Left kidney (tissue), 2 donors: Measurements from ENCODE around the gene TBC1D22A. TPM values are rescaled to one million over a fixed set of nuclear protein-coding genes. Genes with fewer than 3 reads are reported as not detected.

ENCODE experiments used
- DNase-seq: peaks from one replicate; pipeline ENCODE4 v3.0.0-alpha.2; 2013
- polyA plus RNA-seq: library from polyadenylated mRNA; unstranded; fragments of 120-200 nt; gene quantifications from one replicate; pipeline ENCODE4 v1.2.1, GENCODE V29; 2013; ENCODE audit not compliant: insufficient read length

TBC1D22A gene
- polyA plus RNA-seq, 1 donor: 15.0 TPM

GRCh38 chr22:46958658-46959057 is 196.2 kb downstream of the TBC1D22A start:
- DNase-seq: no peak

DNA sequence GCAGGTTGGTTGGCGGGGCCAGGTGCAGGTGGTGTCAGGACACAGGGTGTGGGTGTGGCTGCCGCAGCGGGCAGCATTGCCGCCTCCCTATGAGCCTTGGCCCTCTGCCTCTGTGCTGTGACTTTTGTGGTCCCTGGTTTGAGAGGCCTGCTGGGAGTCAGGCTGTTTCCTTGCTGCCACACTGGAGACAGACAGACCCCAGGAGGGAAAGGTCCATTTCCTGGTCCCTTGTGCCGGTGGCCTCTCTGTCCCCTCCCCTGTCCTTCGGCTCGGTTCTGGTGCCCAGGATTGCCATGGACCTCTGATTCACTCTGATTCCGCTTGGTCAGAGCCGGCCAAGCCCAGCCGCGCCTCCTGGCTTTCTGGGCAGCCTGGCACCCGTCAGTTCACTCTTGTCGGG is 196.9 kb downstream of the TBC1D22A start:
- DNase-seq: no peak

GRCh38 chr22:46961591-46962295 is 199.3 kb downstream of the TBC1D22A start:
- no peak for DNase-seq

DNA sequence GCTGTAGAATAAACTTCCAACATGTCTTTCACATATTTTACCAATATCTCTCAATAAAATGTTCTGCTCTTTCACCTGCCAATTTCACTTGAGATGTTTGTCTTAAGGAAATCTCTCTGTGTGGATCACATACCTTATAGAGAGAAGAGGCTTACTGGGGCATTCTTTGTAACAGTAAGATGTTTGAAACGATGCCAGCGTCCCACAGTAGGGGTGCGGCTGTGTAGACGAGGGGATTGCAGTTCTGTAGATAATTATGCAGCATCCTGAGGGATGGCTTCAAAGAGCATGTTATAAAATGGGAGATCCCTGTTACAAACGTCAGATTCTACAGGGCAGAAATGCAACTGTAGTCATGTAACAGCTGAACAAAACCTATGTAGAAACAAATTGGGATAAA is 200.0 kb downstream of the TBC1D22A start:
- no peak for DNase-seq

- DNase-seq: no peak
Measured at GRCh38 chr22:46963672-46964545, 201.5 kb downstream of the TBC1D22A start.

GRCh38 chr22:46964773-46965550 is 202.5 kb downstream of the TBC1D22A start:
- DNase-seq: no peak

GRCh38 chr22:46965555-46966494 is 203.4 kb downstream of the TBC1D22A start:
- no peak for DNase-seq

DNA sequence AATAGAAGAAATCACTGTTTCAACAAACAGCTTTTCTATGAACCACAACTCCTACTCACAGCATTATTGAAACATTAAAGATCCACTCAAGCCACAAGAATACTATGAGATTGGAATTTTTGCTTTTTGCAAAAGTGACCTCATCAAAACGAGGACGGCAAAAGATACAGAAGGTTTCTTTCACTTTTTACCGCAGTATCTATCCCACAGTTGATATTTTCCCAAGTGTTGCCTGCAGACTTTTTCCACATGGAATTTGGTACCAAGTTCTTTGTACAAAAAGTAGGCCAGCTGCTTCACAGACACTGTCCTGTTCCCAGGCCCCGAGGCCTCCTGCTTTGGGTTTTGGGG is 204.0 kb downstream of the TBC1D22A start:
- DNase-seq: no peak

DNA sequence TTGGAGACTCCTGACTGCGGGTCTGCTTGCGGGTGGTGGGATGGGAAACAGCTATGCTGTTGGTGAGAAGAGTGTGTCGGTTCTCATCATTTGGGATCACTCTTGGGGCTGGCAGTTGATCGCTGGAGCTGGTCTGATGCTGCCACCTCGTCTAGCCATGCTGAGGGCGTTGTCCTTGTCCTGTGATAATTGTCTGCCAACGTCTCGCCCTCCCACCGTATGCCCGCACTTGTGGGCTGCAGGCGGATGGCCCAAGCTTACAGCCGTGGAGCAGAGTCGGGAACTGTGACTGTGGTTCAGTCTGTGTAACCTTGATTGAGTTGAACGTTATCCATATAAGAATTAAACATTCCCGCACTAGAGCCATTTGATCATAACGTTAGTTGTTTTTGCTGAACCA is 204.4 kb downstream of the TBC1D22A start:
- DNase-seq: no peak

DNA sequence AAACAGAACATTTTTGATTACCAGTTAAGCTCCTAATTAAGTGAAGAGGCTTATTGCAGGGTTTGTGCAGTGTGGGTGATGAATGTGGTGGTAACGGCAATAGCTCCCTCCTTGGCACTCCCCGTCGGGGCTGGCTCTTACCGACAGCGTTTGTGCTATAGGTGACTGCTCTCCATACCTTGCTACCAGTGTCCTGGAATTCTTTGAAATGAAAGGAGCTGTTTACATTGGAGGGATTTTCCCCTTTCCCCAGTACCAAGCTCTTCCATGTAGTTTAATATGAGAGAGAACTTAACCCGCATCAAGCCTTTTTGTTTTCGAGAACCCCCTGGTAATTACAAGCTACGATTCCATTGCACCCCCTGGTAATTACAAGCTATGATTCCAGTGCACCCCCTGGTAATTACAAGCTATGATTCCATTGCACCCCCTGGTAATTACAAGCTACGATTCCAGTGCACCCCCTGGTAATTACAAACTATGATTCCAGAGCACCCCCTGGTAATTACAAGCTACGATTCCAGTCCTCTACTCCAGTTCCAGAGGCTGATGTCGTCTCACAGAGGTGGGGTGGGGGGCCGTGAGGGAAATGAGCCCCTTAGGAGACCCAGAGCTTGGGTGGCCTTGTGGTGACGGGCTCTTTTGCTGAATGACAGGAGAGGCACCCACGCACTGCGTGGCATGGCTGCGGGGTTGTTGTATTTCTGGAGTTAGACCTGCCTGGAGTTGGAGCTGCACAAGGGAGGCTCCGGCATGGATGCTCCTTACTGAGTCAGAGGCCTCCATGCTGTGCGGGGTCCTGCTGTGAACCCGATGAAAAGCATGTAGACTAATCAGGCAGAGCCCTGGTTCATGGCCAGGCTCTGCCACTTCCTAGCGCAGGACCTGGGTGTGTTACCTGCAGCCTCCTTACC is 205.3 kb downstream of the TBC1D22A start:
- no peak for DNase-seq

GRCh38 chr22:46968359-46968740 is 205.9 kb downstream of the TBC1D22A start:
- DNase-seq: no peak

DNA sequence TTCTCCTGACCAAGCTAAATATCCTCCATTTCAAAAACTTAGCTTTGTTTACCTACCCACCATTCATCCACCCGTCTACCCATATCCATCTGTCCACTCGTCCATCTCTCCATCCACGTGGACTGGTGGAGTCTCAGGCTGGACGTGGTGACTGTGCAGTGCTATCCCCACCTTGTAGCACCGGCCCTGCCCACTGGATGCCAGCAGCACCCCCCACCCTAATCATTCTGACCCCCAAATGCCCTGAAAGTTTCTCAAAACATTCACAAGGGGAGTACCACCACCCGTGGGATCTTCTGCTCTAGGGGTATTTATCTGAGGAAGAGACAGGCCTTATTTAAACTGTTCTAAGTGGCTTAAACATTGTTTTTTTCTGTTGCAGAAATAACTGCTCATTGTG is 206.4 kb downstream of the TBC1D22A start:
- no peak for DNase-seq

DNA sequence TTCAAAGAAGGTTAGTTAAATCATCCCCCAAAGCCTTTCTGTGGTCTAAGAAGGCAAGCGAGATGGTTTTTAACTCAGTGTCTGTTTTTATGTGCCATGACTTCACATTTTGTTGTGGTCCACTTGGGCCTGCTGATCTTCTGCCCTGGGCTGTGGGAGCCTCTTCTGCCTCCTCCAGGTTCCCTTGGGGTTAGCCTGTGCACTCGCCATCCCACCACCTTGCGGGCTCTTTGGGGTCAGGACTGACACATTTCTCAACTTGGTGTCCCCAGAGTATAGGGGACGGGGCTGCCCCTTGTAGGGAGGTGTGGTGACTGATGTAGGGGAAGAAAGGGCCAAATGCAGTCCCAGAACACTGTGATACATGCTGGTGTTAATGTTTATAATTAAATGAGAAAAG is 207.0 kb downstream of the TBC1D22A start:
- no peak for DNase-seq

DNA sequence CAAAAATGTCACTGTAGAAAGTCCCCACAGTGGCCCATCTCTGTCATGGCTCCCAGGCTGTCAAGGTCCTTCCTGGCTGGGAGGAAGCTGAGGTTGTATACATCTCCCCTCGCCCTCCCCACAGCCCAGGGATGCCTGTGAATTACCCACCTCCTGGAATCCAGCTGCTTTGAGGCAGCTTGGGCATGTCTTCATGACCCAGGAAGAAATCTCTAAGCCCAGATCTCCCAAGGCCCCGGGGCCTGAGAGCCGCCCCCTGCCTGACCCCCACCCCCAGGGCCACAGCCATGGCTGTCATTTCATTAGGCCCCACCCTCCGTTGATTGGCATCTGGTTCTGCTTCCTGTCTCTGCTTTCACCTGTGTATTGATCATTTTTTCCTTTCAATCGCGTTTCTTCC is 207.5 kb downstream of the TBC1D22A start:
- no peak for DNase-seq

DNA sequence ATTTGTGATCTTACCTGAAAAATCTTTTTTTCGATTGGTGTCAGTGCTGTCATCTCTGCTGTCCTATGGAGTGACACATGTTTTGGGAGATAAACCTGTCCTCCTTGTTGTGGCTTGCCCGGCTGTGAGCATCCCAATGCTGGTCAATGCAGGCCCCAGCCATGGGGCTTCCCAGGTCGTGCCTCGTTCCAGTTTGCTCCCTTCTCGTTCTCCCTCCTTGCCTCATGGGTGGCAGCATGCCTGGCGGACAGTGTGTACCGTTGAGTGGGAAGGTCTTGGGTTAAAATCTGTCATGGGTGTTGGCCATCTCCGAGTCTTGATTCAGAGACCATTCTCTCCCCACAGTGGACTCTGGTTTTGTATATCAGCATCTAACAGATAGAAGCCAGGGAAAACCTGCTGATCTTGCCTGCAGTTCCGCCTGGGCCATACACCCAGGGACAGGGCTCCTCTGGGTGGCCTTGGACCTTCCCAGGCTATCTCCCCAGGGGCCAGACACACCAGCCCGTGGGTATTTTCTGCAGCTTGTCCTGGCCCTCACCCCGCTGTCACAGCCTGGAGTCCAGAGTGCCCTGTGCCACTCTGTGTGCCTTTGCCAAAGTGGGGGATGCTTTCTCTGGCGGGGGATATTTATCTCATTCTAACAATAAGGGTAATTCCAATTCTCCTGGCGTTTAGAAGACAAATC is 208.1 kb downstream of the TBC1D22A start:
- DNase-seq: no peak

GRCh38 chr22:46971099-46971763 is 208.8 kb downstream of the TBC1D22A start:
- peak; percentile 59 for DNase-seq

- DNase-seq: no peak
Measured at GRCh38 chr22:46971764-46972125, 209.3 kb downstream of the TBC1D22A start.

DNA sequence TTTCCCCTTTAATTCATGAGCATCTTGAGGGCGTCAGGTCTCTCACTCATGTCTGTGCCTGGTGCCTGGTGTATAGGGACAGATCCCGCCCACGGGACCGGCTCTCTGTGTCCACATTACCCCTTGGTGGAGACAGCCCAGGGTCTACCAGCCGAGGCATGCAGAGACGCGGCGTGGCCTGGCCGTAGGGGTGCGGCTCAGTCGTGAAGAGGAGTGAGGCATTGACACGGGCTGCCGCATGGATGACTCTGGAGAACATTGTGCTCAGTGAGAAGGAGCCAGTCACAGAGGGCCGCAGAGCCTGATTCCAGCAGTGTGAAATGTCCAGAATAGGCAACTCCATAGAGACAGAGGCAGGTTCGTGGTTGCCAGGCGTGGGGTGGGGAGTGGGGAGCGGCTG is 209.8 kb downstream of the TBC1D22A start:
- no peak for DNase-seq
